GM12892 (cell line): Measurements from ENCODE around the gene FBXO24.
"Not testable (repeated sequence)": the region's sequence is repeated elsewhere in the genome, so short reads cannot be mapped to it uniquely, and the experiment has no call there.

ENCODE experiments used
- POLR2A ChIP-seq: IDR thresholded peaks from 2 replicates; pipeline ENCODE4 v1.6.1; 2011; ENCODE audit warnings: low read depth, low read length, control low read depth
- POLR2AphosphoS5 ChIP-seq: IDR thresholded peaks from 2 replicates; pipeline ENCODE4 v1.6.1; 2011; ENCODE audit warnings: low read depth, low read length, control low read depth
- TAF1 ChIP-seq: IDR thresholded peaks from 2 replicates; pipeline ENCODE4 v1.6.1; 2011; ENCODE audit warnings: low read depth, mild to moderate bottlenecking, control low read depth, low read length, borderline replicate concordance

GRCh38 chr7:100548446-100548845 lies 37.7 kb upstream of the FBXO24 start:
- TF ChIP-seq POLR2A, POLR2AphosphoS5, TAF1: not testable (repeated sequence)
